GM12874 (cell line): ENCODE data around the gene XRCC3.

Source experiments
- CTCF ChIP-seq: IDR thresholded peaks from 2 replicates; pipeline ENCODE4 v1.5.1; 2011; ENCODE audit warnings: low read depth, mild to moderate bottlenecking, control low read depth, low read length, moderate library complexity; ENCODE audit not compliant: insufficient read depth

XRCC3 gene

GRCh38 chr14:103715052-103716000 is at the start of gene XRCC3, which contains the start of gene ZFYVE21:
TSS of gene XRCC3 (minus strand) at chr14:103715451. CDS start at chr14:103711087, 4,364 bp downstream.
TSS of gene ZFYVE21 (plus strand) at chr14:103715810. CDS start at chr14:103715842, 32 bp downstream.
- TF ChIP-seq CTCF = no peak

DNA sequence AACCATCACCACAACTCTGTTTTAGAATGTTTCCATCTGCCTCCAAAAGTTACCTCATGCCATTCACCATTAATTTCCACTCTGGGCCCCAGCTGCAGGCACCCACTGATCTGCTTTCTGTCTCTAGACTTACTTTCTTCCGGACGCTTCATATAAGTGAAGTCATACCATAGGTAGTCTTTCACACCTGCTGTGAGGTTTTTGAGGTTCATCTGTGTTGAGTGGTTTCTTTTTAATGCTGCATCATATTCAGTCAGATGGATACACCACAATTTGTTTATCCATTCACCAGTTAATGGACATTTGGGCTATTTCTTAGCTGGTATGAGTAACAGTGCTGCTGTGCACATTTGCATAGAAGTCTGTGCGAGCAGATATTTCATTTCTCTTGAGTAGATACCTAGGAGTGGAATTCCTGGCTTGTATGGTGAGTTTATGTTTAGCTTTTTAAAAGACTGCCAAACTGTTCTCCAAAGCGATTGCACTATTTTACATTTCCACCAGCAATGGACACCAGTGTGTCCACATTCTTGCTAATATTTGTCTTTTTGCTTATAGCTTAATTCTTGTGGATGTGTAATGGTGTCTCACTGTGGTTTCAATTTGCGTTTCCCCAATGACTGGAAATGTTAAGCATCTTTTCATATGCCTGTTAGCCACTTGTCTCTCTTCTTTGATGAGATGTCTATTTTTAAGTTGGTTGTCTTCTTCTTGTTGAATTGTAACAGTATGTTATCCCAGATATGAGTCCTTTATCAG is 48.7 kb upstream of the XRCC3 start:
- TF ChIP-seq CTCF = no peak

DNA sequence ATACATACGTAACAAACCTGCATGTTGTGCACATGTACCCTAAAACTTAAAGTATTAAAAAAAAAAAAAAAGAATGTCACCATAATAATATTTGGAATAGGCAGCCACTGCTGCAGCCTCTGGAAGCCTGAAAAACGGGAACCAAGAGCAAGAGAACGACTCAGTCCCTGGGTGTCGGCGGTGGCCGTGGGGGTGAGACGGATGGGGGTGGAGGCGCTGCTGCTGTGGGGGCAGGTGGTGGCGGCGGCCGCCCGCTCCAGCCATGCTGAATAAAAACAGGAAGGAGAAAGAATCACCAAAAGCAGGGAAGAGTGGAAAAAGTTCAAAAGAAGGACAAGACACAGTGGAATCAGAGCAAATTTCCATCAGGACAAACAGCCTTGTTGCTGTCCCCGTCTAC is 47.3 kb upstream of the XRCC3 start:
- no peak for TF ChIP-seq CTCF

DNA sequence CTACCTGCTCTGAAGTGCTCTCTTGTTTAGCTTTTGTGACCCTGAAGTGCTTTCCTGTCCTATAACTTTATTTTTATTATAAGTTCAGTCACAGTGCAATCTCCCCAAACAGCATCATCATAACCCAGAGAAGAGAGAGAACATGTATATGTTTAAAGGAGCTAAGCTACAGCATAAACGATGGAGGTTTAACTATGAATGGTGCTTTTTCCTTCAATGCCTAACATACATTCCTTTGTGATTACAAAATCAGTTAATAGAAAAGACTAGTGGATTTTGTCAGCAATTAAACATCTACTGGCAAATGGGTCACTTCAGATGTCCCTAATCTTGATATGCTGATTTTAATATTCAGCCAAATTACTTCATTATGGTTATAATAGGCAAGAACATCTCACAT is 46.8 kb upstream of the XRCC3 start:
- TF ChIP-seq CTCF = no peak

- TF ChIP-seq CTCF = no peak
Measured at GRCh38 chr14:103758059-103758776, 43.0 kb upstream of the XRCC3 start.

- no peak for TF ChIP-seq CTCF
Measured at GRCh38 chr14:103755060-103755459, 39.8 kb upstream of the XRCC3 start.

GRCh38 chr14:103753774-103754173 is 38.5 kb upstream of the XRCC3 start:
- no peak for TF ChIP-seq CTCF
